DOHH2 (cell line): ENCODE measurements around the gene STRIP1.

ENCODE experiments used
- H3F3A ChIP-seq: fragments of 200-600 bp; sonication (generic), shearing (Covaris generic); 2 replicates; pipeline ENCODE4 v1.6.0; 2016; ENCODE audit warnings: antibody characterized with exemption, mild to moderate bottlenecking; ENCODE audit not compliant: control insufficient read depth, insufficient read depth
- H3K27ac ChIP-seq: fragments of 200-600 bp; sonication (generic); 2 replicates; pipeline ENCODE4 v1.5.1; 2014; ENCODE audit warnings: low read depth, mild to moderate bottlenecking, low read length, moderate library complexity
- H3K27me3 ChIP-seq: fragments of 200-600 bp; sonication (generic); 2 replicates; pipeline ENCODE4 v1.6.1; 2014; ENCODE audit warnings: mild to moderate bottlenecking, low read length, mixed read lengths; ENCODE audit not compliant: control insufficient read depth
- H3K36me3 ChIP-seq: fragments of 200-600 bp; sonication (generic); 2 replicates; pipeline ENCODE4 v1.6.1; 2014; ENCODE audit warnings: mild to moderate bottlenecking, low read length, moderate library complexity, mixed read lengths; ENCODE audit not compliant: control insufficient read depth
- H3K4me1 ChIP-seq: fragments of 200-600 bp; sonication (generic); 2 replicates; pipeline ENCODE4 v1.6.1; 2014; ENCODE audit warnings: mild to moderate bottlenecking, low read length, mixed read lengths; ENCODE audit not compliant: control insufficient read depth
- H3K4me2 ChIP-seq: fragments of 200-600 bp; sonication (generic); 2 replicates; pipeline ENCODE4 v1.6.0; 2014; ENCODE audit warnings: mild to moderate bottlenecking, low read length, moderate library complexity
- H3K4me3 ChIP-seq: fragments of 200-600 bp; sonication (generic); 2 replicates; pipeline ENCODE4 v1.5.1; 2014; ENCODE audit warnings: mild to moderate bottlenecking, low read length, mixed read lengths
- H3K79me2 ChIP-seq: fragments of 200-600 bp; sonication (generic); 2 replicates; pipeline ENCODE4 v1.6.1; 2014; ENCODE audit warnings: mild to moderate bottlenecking, low read length, mixed read lengths; ENCODE audit not compliant: control insufficient read depth
- H3K9me2 ChIP-seq: fragments of 200-600 bp; sonication (generic); replicated peaks from 2 replicates; pipeline ENCODE4 v1.6.1; 2014; ENCODE audit warnings: mild to moderate bottlenecking, low read length, mixed read lengths; ENCODE audit not compliant: control insufficient read depth
- H3K9me3 ChIP-seq: fragments of 200-600 bp; sonication (generic); 2 replicates; pipeline ENCODE4 v1.6.1; 2014; ENCODE audit warnings: antibody characterized with exemption, low read length, mixed read lengths; ENCODE audit not compliant: control insufficient read depth, insufficient read depth
- H4K20me1 ChIP-seq: fragments of 200-600 bp; sonication (generic); 2 replicates; pipeline ENCODE4 v1.6.0; 2014; ENCODE audit warnings: low read depth, mild to moderate bottlenecking, antibody characterized with exemption, low read length, moderate library complexity; ENCODE audit not compliant: control insufficient read depth, insufficient read depth
- EZH2phosphoT487 ChIP-seq: fragments of 200-600 bp; sonication (generic); IDR thresholded peaks from 2 replicates; pipeline ENCODE4 v1.6.1; 2017; ENCODE audit warnings: borderline replicate concordance, mild to moderate bottlenecking, antibody characterized with exemption, low read length, moderate library complexity, mixed read lengths
- TF ChIP-seq, protein P1 (sequence below): fragments of 200-600 bp; sonication (generic); IDR thresholded peaks from one replicate; pipeline ENCODE4 v1.5.1; 2014; ENCODE audit warnings: antibody characterized with exemption, mild to moderate bottlenecking, low read depth, low read length; ENCODE audit not compliant: poor library complexity, severe bottlenecking

Gene STRIP1

DNA sequence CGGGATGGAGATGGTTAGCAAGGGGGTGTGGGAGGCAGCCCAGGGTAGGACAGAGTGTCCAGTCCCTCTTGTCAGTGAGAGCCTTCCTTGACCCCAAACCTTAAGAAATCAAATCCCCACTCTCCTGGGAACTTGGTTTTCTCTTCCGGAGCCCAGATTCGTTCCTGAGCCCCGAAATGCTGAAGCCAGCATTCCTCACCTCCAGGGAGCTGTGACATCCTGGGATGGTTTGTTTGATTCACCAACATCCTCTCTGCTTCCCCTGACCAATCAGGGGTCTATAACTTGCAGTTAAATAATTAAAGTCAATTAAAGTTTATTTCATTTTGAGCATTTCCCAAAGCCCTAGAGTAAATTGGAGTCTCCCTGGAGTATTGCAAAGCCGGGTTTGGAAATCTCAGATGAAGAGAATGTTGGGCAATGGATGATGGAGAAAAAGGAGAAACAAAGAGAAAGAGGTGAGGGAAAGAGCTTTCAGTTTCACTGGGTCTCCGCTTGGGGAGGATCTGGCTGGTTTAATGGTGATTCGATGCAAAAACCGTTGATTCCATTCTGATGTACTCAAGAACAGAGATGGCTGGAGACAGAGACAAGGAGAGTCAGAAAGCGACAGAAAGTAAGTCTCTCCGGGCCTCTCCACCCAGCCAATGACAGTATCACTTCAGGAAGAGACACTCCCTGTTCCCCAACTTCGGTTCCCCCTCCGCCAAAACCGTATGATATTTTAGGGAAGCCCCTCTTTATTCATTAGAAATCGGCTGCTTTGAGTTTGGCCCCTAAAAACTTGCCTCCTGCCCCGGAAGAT is 48.8 kb downstream of the STRIP1 start:
- H3K36me3 ChIP-seq = no peaks in the 10 kb centered on the region
- 0 out of 2 replicates have a peak, but pooled peaks cover 3% of the 10 kb centered on the region for H4K20me1 ChIP-seq
- H3F3A ChIP-seq = no peaks in the 10 kb centered on the region
- no peak overlapping the region for H3K27ac ChIP-seq
- no peaks in the 10 kb centered on the region for H3K9me3 ChIP-seq
- peaks cover 54% of the 10 kb centered on the region for H3K27me3 ChIP-seq
- TF ChIP-seq EZH2phosphoT487 = peak; percentile 33; the same call in 1 of the 2 replicates
- TF ChIP-seq, protein P1, sequence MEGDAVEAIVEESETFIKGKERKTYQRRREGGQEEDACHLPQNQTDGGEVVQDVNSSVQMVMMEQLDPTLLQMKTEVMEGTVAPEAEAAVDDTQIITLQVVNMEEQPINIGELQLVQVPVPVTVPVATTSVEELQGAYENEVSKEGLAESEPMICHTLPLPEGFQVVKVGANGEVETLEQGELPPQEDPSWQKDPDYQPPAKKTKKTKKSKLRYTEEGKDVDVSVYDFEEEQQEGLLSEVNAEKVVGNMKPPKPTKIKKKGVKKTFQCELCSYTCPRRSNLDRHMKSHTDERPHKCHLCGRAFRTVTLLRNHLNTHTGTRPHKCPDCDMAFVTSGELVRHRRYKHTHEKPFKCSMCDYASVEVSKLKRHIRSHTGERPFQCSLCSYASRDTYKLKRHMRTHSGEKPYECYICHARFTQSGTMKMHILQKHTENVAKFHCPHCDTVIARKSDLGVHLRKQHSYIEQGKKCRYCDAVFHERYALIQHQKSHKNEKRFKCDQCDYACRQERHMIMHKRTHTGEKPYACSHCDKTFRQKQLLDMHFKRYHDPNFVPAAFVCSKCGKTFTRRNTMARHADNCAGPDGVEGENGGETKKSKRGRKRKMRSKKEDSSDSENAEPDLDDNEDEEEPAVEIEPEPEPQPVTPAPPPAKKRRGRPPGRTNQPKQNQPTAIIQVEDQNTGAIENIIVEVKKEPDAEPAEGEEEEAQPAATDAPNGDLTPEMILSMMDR = no peak
- H3K4me3 ChIP-seq = no peak overlapping the region
- H3K9me2 ChIP-seq = no peaks in the 10 kb centered on the region
- H3K4me1 ChIP-seq = no peaks in the 10 kb centered on the region
- no peaks in the 10 kb centered on the region for H3K79me2 ChIP-seq
- H3K4me2 ChIP-seq = no peak overlapping the region

DNA sequence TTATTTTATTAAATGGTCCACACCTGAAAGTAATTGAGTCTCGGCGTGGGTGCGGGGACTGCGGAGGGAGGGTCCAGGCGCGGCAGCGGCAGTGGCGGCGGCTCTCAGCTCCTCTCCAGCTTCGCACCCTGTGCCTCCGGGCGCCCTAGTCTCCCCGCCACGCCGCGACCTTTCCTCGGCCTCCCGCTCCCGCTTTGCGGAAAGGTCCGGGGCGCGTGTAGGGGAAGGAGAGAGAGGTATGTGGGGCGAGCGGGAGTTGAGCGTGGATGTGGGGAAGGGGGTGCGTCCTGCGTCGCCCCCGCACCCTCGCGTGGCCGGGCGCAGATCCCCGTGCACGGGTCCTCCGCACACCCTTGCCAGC is 49.4 kb downstream of the STRIP1 start:
- no peaks in the 10 kb centered on the region for H3K36me3 ChIP-seq
- no peak overlapping the region for H3K4me3 ChIP-seq
- no peak overlapping the region for H3K4me2 ChIP-seq
- H3K9me3 ChIP-seq = no peaks in the 10 kb centered on the region
- peaks cover 54% of the 10 kb centered on the region for H3K27me3 ChIP-seq
- H4K20me1 ChIP-seq = 0 out of 2 replicates have a peak, but pooled peaks cover 7% of the 10 kb centered on the region
- no peaks in the 10 kb centered on the region for H3F3A ChIP-seq
- H3K9me2 ChIP-seq = no peaks in the 10 kb centered on the region
- H3K4me1 ChIP-seq = no peaks in the 10 kb centered on the region
- no peak; the same call in 1 of the 2 replicates for TF ChIP-seq EZH2phosphoT487
- TF ChIP-seq, protein P1 = no peak
- H3K27ac ChIP-seq = no peak overlapping the region
- H3K79me2 ChIP-seq = no peaks in the 10 kb centered on the region

DNA sequence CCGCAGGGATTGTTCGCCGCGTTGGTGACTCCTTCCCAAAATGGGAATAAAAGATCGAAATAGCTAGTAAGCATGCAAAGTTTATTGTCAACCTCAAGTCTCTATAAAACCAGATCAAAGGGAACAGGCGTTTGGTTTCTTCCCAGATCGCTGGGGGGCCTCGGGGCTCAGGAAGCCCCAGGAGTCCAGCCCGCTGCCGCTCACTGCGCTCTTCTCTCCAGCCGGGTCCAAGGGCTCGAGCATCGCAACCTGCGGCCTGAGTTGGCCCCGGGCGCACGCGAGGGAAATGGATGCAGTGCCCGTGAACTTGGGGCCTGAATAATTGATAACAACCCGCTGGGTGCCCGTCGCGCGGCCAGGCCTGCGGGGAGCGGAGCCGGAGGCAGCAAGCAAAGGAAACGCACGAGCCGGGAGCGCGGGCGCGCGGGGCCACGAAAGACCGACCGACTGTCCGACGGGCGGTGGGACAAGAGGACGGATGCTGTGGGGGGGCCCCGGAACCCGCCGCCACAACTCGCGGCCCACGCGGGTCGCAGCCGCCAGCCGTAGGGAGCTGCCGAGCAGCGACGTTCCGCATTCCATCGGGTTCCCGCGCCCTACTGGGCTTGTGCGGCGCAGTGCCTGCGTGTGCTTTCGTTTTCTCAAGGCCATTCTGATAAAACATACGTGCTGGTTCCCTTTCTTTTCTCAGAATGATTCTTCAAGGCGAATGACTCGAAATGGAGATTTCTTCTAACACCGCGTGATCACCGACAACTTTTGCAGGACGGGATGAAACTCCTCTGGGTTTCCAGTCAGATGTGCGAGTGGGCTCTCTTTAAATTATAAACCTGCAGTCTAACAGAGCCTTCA is 50.0 kb downstream of the STRIP1 start:
- no peaks in the 10 kb centered on the region for H3K36me3 ChIP-seq
- H3K4me3 ChIP-seq = no peak overlapping the region
- H3K4me2 ChIP-seq = peak overlapping the region; percentile 24; the same call in 1 of the 2 replicates
- H4K20me1 ChIP-seq = 0 out of 2 replicates have a peak, but pooled peaks cover 7% of the 10 kb centered on the region
- no peak overlapping the region for H3K27ac ChIP-seq
- H3K9me2 ChIP-seq = no peaks in the 10 kb centered on the region
- H3K27me3 ChIP-seq = peaks cover 54% of the 10 kb centered on the region
- H3F3A ChIP-seq = no peaks in the 10 kb centered on the region
- TF ChIP-seq, protein P1 = no peak
- no peak for TF ChIP-seq EZH2phosphoT487
- no peaks in the 10 kb centered on the region for H3K79me2 ChIP-seq
- H3K4me1 ChIP-seq = no peaks in the 10 kb centered on the region
- no peaks in the 10 kb centered on the region for H3K9me3 ChIP-seq
